ENCODE results near the gene MAP2.

Gene MAP2

GRCh38 chr2:209757163-209757562 is 333.3 kb downstream of the MAP2 start:
- no peak for DNase-seq

- no peak for DNase-seq
Observed at GRCh38 chr2:209761566-209761965, 337.7 kb downstream of the MAP2 start.

- no peak for DNase-seq
Observed at GRCh38 chr2:209762563-209762962, 338.7 kb downstream of the MAP2 start.

GRCh38 chr2:209763106-209763505 is 339.3 kb downstream of the MAP2 start:
- no peak for DNase-seq

- DNase-seq = no peak
Observed at GRCh38 chr2:209766613-209767012, 342.8 kb downstream of the MAP2 start.

GRCh38 chr2:209767316-209767715 is 343.5 kb downstream of the MAP2 start:
- DNase-seq = no peak

GRCh38 chr2:209768557-209768956 is 344.7 kb downstream of the MAP2 start:
- no peak for DNase-seq

GRCh38 chr2:209771474-209772289 is 347.8 kb downstream of the MAP2 start, which contains the start of gene UNC80:
UNC80 (plus strand) TSS chr2:209771832; CDS start chr2:209772073, 241 bp downstream.
- DNase-seq = no peak

GRCh38 chr2:209772290-209772685 is 348.4 kb downstream of the MAP2 start:
- no peak for DNase-seq

GRCh38 chr2:209773377-209773776 is 349.5 kb downstream of the MAP2 start:
- DNase-seq = no peak

All from activated gamma-delta T cell treated with Interleukin-2 at 50 U/mL for 16 hours (primary cell).